ENCODE data around the gene GNG13.
"Not testable (repeated sequence)": the region's sequence is repeated elsewhere in the genome, so short reads cannot be mapped to it uniquely, and the experiment has no call there.

The GNG13 gene

GRCh38 chr16:784431-784830, 16.1 kb downstream of the GNG13 start:
- Mint-ChIP-seq H3K4me3 (no peak overlapping the region), H3K27ac (no peak overlapping the region), H3K27me3 (no peaks in the 10 kb centered on the region), H3K9me3 (no peaks in the 10 kb centered on the region), H3K4me1 (ENCODE audit: low read depth) (peaks cover 3% of the 10 kb centered on the region), H3K36me3 (ENCODE audit: low read depth) (no peaks in the 10 kb centered on the region)

GRCh38 chr16:783404-784161, 17.0 kb downstream of the GNG13 start:
- Mint-ChIP-seq H3K4me1 (ENCODE audit: low read depth) (peaks cover 3% of the 10 kb centered on the region), H3K4me3 (no peak overlapping the region), H3K27me3 (no peaks in the 10 kb centered on the region), H3K27ac (no peak overlapping the region), H3K9me3 (no peaks in the 10 kb centered on the region), H3K36me3 (ENCODE audit: low read depth) (no peaks in the 10 kb centered on the region)

- H3K27me3 Mint-ChIP-seq = peaks cover under 1% of the 10 kb centered on the region
- H3K27ac Mint-ChIP-seq = no peak overlapping the region
These were observed 17.6 kb downstream of the GNG13 start for GRCh38 chr16:782766-783403.

GRCh38 chr16:782258-782657, 18.3 kb downstream of the GNG13 start:
- H3K36me3 Mint-ChIP-seq (ENCODE audit: low read depth) = no peaks in the 10 kb centered on the region
- no peaks in the 10 kb centered on the region for H3K9me3 Mint-ChIP-seq
- no peak overlapping the region for H3K27ac Mint-ChIP-seq
- H3K27me3 Mint-ChIP-seq = peaks cover 5% of the 10 kb centered on the region
- peaks cover 3% of the 10 kb centered on the region for H3K4me1 Mint-ChIP-seq (ENCODE audit: low read depth)
- H3K4me3 Mint-ChIP-seq = no peak overlapping the region

More at GRCh38 chr16:782766-783403, 17.6 kb downstream of the GNG13 start:
- Mint-ChIP-seq H3K36me3 (ENCODE audit: low read depth) (no peaks in the 10 kb centered on the region), H3K4me1 (ENCODE audit: low read depth) (peaks cover 3% of the 10 kb centered on the region), H3K4me3 (no peak overlapping the region), H3K9me3 (no peaks in the 10 kb centered on the region)

GRCh38 chr16:781346-782010, 19.1 kb downstream of the GNG13 start:
- Mint-ChIP-seq H3K36me3 (ENCODE audit: low read depth) (no peaks in the 10 kb centered on the region), H3K4me1 (ENCODE audit: low read depth) (peaks cover 2% of the 10 kb centered on the region), H3K4me3 (no peak overlapping the region), H3K9me3 (no peaks in the 10 kb centered on the region), H3K27ac (no peak overlapping the region), H3K27me3 (peaks cover 5% of the 10 kb centered on the region)

GRCh38 chr16:780296-780695, 20.2 kb downstream of the GNG13 start:
- Mint-ChIP-seq H3K27me3 (peaks cover 5% of the 10 kb centered on the region), H3K4me1 (ENCODE audit: low read depth) (no peaks in the 10 kb centered on the region), H3K27ac (no peak overlapping the region), H3K9me3 (no peaks in the 10 kb centered on the region), H3K4me3 (no peak overlapping the region), H3K36me3 (ENCODE audit: low read depth) (no peaks in the 10 kb centered on the region)

- no peak overlapping the region for H3K4me3 Mint-ChIP-seq
- H3K27me3 Mint-ChIP-seq = peaks cover 5% of the 10 kb centered on the region
- H3K4me1 Mint-ChIP-seq (ENCODE audit: low read depth) = no peaks in the 10 kb centered on the region
- no peaks in the 10 kb centered on the region for H3K36me3 Mint-ChIP-seq (ENCODE audit: low read depth)
- H3K27ac Mint-ChIP-seq = no peak overlapping the region
- no peaks in the 10 kb centered on the region for H3K9me3 Mint-ChIP-seq
These were observed 21.0 kb downstream of the GNG13 start for GRCh38 chr16:779561-779960.

- no peaks in the 10 kb centered on the region for H3K9me3 Mint-ChIP-seq
- H3K4me3 Mint-ChIP-seq = no peak overlapping the region
- H3K36me3 Mint-ChIP-seq (ENCODE audit: low read depth) = no peaks in the 10 kb centered on the region
- H3K27me3 Mint-ChIP-seq = peaks cover 5% of the 10 kb centered on the region
- no peak overlapping the region for H3K27ac Mint-ChIP-seq
- no peaks in the 10 kb centered on the region for H3K4me1 Mint-ChIP-seq (ENCODE audit: low read depth)
These were observed 21.5 kb downstream of the GNG13 start for GRCh38 chr16:778909-779527.

- peaks cover 5% of the 10 kb centered on the region for H3K27me3 Mint-ChIP-seq
- no peaks in the 10 kb centered on the region for H3K9me3 Mint-ChIP-seq
- H3K27ac Mint-ChIP-seq = no peak overlapping the region
- no peak overlapping the region for H3K4me3 Mint-ChIP-seq
- no peaks in the 10 kb centered on the region for H3K4me1 Mint-ChIP-seq (ENCODE audit: low read depth)
- H3K36me3 Mint-ChIP-seq (ENCODE audit: low read depth) = no peaks in the 10 kb centered on the region
These were observed 22.1 kb downstream of the GNG13 start for GRCh38 chr16:778447-778846.

- H3K27ac Mint-ChIP-seq = no peak overlapping the region
- peaks cover 5% of the 10 kb centered on the region for H3K27me3 Mint-ChIP-seq
- H3K4me3 Mint-ChIP-seq = no peak overlapping the region
- H3K36me3 Mint-ChIP-seq (ENCODE audit: low read depth) = no peaks in the 10 kb centered on the region
- H3K4me1 Mint-ChIP-seq (ENCODE audit: low read depth) = no peaks in the 10 kb centered on the region
- H3K9me3 Mint-ChIP-seq = no peaks in the 10 kb centered on the region
These were observed 22.7 kb downstream of the GNG13 start for GRCh38 chr16:777826-778225.

- H3K27me3 Mint-ChIP-seq = peaks cover 5% of the 10 kb centered on the region
- H3K27ac Mint-ChIP-seq = no peak overlapping the region
- no peaks in the 10 kb centered on the region for H3K36me3 Mint-ChIP-seq (ENCODE audit: low read depth)
- H3K9me3 Mint-ChIP-seq = no peaks in the 10 kb centered on the region
- no peaks in the 10 kb centered on the region for H3K4me1 Mint-ChIP-seq (ENCODE audit: low read depth)
- no peak overlapping the region for H3K4me3 Mint-ChIP-seq
These were observed 23.7 kb downstream of the GNG13 start for GRCh38 chr16:776824-777223.

GRCh38 chr16:776298-776697, 24.2 kb downstream of the GNG13 start:
- H3K36me3 Mint-ChIP-seq (ENCODE audit: low read depth); H3K27ac Mint-ChIP-seq; H3K4me1 Mint-ChIP-seq (ENCODE audit: low read depth); H3K27me3 Mint-ChIP-seq; H3K9me3 Mint-ChIP-seq; H3K4me3 Mint-ChIP-seq: not testable (repeated sequence)

GRCh38 chr16:775236-775796, 25.2 kb downstream of the GNG13 start:
- Mint-ChIP-seq H3K4me1 (ENCODE audit: low read depth) (no peaks in the 10 kb centered on the region), H3K9me3 (no peaks in the 10 kb centered on the region), H3K27me3 (peaks cover 5% of the 10 kb centered on the region), H3K36me3 (ENCODE audit: low read depth) (no peaks in the 10 kb centered on the region), H3K4me3 (no peak overlapping the region), H3K27ac (no peak overlapping the region)

GRCh38 chr16:774086-775001, 26.2 kb downstream of the GNG13 start:
- no peak overlapping the region for H3K27ac Mint-ChIP-seq
- no peaks in the 10 kb centered on the region for H3K4me1 Mint-ChIP-seq (ENCODE audit: low read depth)
- H3K4me3 Mint-ChIP-seq = no peak overlapping the region
- no peaks in the 10 kb centered on the region for H3K36me3 Mint-ChIP-seq (ENCODE audit: low read depth)
- peaks cover 5% of the 10 kb centered on the region for H3K27me3 Mint-ChIP-seq
- H3K9me3 Mint-ChIP-seq = no peaks in the 10 kb centered on the region

All from stimulated activated naive CD8-positive, alpha-beta T cell treated with anti-CD3 and anti-CD28 coated beads, Interleukin-15, Interleukin-2, amounts not matched to agents 100 ng/mL and 50 ng/mL, for 24 hours (primary cell).